Natural killer cell treated with Interleukin-12 subunit alpha and Interleukin-12 subunit beta and Interleukin-15 and Interleukin-18, amount 100 ng/mL, for 72 hours (primary cell): ENCODE results near the gene MYO18A. TPM values are rescaled to one million over a fixed set of nuclear protein-coding genes. Genes with fewer than 3 reads are reported as not detected.

Experiments
- ATAC-seq, 2 donors: fragments of 150-1000 bp; cut with Tn5 transposase in 1 of 2; sonication (Bioruptor Pico), chemical (Tn5 transposase) in 1 of 2; 2 replicates each; pipeline ENCODE4 v1.10.0; 2021
- DNase-seq: peaks from one replicate; pipeline ENCODE4 v3.0.0; 2022; ENCODE audit warnings: low spot score
- H3K27ac Mint-ChIP-seq, 2 donors: 1 replicate in 1 of 2; 2 replicates in 1 of 2; pipeline ENCODE4 v1.8.0; 2022; ENCODE audit warnings: mixed read lengths in 2 of 2, mild to moderate bottlenecking in 1 of 2, moderate library complexity in 1 of 2
- H3K27me3 Mint-ChIP-seq, 2 donors: 1 replicate in 1 of 2; 2 replicates in 1 of 2; pipeline ENCODE4 v1.8.0; 2022; ENCODE audit warnings: mixed read lengths in 2 of 2
- H3K36me3 Mint-ChIP-seq: one replicate; pipeline ENCODE4 v1.8.0; 2022; ENCODE audit warnings: mixed read lengths
- H3K4me1 Mint-ChIP-seq, 2 donors: 1 replicate in 1 of 2; 2 replicates in 1 of 2; pipeline ENCODE4 v1.8.0; 2022; ENCODE audit warnings: low read depth in 2 of 2, mixed read lengths in 2 of 2, mild to moderate bottlenecking in 1 of 2
- H3K4me3 Mint-ChIP-seq: one replicate; pipeline ENCODE4 v1.8.0; 2022; ENCODE audit warnings: mixed read lengths
- H3K9me3 Mint-ChIP-seq: 2 replicates; pipeline ENCODE4 v1.8.0; 2022; ENCODE audit warnings: mixed read lengths
- total RNA-seq, 2 donors: library from RNA; stranded (reverse); gene quantifications; one replicate each; pipeline ENCODE4 v1.2.3, GENCODE V29; 2022

MYO18A gene
- total RNA-seq, 2 donors from 2014 or later: 56.7 to 60.9 TPM

DNA sequence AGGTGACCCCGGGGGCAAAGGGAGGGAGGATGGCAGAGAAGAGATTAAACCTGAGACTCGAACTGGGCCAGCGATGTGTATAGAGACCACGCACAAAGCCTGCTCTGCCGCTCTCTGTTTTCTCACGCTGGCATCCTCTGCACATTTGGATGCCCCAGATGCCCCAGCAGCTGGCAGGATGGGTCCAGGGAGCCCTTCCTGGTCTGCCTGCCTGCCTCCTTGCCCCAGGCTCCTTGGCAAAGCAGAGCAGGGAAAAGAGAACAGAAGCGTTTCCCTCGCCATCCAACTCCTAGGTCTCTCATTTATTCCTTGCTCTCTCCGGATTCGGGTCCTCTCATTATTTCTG lies 142.5 kb downstream of the MYO18A start:
- Mint-ChIP-seq H3K27me3 (peaks cover 16% of the 10 kb centered on the region in 2 donors), H3K9me3 (peaks cover 4% of the 10 kb centered on the region), H3K4me3 (no peak overlapping the region), H3K27ac (no peak overlapping the region), H3K4me1 (peaks cover 0 to 2% of the 10 kb centered on the region in 2 donors), H3K36me3 (peaks cover 13% of the 10 kb centered on the region)
- no peak for DNase-seq
- ATAC-seq: peak in 1 of 2 donors; percentile 38

DNA sequence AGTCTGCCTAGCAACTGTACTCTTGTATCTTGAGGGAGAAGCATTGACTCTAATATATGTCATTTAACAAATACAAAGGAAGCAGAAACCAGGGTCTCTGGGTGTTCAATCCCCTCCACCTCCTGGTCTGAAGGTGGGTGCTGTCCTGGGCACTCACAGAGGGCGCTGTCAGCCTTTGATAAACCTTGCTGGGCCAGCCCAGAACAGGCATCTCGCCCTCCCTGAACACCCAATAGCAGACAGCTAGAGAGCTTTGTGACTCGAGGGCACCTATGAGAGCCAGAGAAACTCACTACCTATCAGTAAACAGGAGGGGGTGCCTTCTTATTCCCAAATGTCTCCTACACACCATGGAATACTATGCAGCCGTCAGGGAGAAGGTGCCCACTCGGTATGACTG lies 143.6 kb downstream of the MYO18A start:
- peaks cover 13% of the 10 kb centered on the region for H3K36me3 Mint-ChIP-seq
- no peak overlapping the region for H3K27ac Mint-ChIP-seq
- no peak overlapping the region for H3K4me3 Mint-ChIP-seq
- DNase-seq: no peak
- peaks cover 27% of the 10 kb centered on the region in 2 donors for H3K27me3 Mint-ChIP-seq
- no peaks in the 10 kb centered on the region for H3K4me1 Mint-ChIP-seq
- H3K9me3 Mint-ChIP-seq: peaks cover 4% of the 10 kb centered on the region
- ATAC-seq: no peak

DNA sequence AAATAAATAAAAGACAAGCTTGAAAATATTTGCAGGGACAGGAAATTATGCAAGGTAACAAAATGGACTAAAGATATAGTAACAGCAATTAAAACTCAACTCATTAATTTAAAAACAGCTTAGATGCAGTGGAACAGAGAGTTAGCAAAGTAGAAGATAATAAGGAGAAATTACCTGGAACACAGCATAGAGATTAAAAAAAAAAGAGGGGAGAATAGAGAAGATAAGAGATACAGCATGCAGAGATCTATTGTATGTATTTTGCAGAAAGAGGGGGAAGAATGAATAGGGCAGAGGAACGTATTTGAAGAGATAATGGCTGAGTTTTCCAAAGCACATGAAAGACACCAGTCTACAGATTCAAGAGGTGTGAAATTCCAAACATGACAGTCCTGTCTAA lies 145.7 kb downstream of the MYO18A start:
- peaks cover 32 to 38% of the 10 kb centered on the region in 2 donors for H3K27me3 Mint-ChIP-seq
- H3K4me1 Mint-ChIP-seq: no peaks in the 10 kb centered on the region
- DNase-seq (no peak), ATAC-seq (no peak)
- peaks cover 13% of the 10 kb centered on the region for H3K36me3 Mint-ChIP-seq
- H3K27ac Mint-ChIP-seq: no peak overlapping the region
- no peak overlapping the region for H3K4me3 Mint-ChIP-seq
- peaks cover 4% of the 10 kb centered on the region for H3K9me3 Mint-ChIP-seq

DNA sequence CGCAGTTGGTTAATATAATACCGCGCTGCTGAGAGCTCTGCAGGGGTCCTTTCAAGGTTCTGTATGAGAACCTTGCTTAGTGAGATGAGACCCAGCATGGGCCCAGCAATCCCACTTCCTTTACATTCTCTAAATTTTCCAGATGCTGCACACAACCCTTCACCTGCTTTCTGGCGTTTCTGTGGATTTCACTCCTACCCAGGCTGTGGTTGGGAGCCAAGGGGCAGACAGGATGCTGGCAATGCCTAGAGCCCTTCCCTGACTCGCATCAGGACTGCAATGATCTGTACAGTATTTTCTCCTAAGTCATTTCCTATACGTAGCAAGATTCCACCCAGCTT lies 147.4 kb downstream of the MYO18A start:
- DNase-seq (no peak), ATAC-seq (no peak)
- H3K4me1 Mint-ChIP-seq: no peaks in the 10 kb centered on the region
- no peak overlapping the region for H3K4me3 Mint-ChIP-seq
- peaks cover 13% of the 10 kb centered on the region for H3K36me3 Mint-ChIP-seq
- no peak overlapping the region for H3K27ac Mint-ChIP-seq
- H3K27me3 Mint-ChIP-seq: peaks cover 34 to 38% of the 10 kb centered on the region in 2 donors
- H3K9me3 Mint-ChIP-seq: peaks cover 4% of the 10 kb centered on the region

DNA sequence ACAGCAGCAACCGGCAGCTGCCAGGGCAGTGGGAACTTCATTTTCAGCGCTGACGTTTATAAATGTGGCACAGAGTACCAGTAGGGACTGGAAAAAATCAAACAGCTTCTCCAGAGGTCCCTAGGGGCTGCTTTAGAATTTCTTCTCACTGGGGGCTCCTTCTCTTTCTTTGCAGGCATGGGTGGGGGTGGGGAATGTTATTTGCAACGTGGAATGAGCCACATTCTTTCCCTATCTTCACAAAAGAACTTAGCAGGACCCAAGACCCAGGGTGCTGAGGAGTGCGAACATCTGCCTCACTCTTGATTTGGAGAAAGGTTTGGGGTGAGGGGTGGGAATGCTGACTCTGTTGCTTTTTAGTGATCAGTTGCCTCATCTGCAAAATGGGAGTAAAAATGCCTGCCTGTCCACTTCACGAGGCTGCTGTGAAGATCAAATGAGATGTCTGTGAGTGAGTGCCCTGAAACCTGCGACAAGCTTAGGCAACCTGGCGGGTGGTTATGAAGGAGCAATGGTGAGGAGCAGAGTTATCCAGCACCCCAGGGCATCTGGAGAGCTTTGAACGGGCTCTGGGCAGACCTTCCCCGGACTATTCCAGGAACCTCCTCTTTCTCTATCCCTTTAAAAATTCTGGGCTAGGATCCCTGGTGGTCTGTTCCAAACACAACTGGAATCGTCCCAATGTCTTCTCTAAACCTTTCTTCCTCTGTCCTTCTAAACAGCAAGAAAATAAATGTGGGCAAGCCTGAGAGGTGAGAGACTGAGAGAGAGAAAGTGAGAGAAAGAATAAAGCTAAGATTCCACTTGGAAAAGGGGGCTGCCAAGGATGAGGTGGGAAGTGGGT lies 148.0 kb downstream of the MYO18A start:
- H3K36me3 Mint-ChIP-seq: peaks cover 13% of the 10 kb centered on the region
- peaks cover 37 to 38% of the 10 kb centered on the region in 2 donors for H3K27me3 Mint-ChIP-seq
- ATAC-seq (no peak), DNase-seq (no peak)
- H3K9me3 Mint-ChIP-seq: peaks cover 4% of the 10 kb centered on the region
- H3K4me3 Mint-ChIP-seq: no peak overlapping the region
- no peak overlapping the region for H3K27ac Mint-ChIP-seq
- H3K4me1 Mint-ChIP-seq: no peaks in the 10 kb centered on the region

DNA sequence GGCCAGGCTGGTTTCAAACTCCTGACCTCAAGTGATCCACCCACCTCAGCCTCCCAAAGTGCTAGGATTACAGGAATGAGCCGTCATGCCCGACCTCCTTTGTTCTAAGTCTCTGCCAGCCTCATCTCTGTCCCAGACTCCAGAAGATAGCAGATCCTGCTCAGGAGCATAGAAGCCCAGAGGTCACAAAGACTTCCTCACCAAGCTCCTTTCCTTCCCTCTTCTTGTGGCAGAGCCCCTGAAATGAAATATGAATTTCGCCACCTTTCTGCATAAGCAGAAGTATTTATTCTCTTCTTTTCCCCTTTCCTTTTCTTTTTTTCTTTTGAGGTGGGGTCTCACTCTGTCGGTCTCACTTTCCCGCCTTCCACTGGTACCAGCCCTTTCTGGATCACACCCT lies 148.7 kb downstream of the MYO18A start:
- H3K27me3 Mint-ChIP-seq: peaks cover 43% of the 10 kb centered on the region in 2 donors
- H3K4me1 Mint-ChIP-seq: no peaks in the 10 kb centered on the region
- no peak for DNase-seq
- H3K27ac Mint-ChIP-seq: no peak overlapping the region
- H3K36me3 Mint-ChIP-seq: peaks cover 13% of the 10 kb centered on the region
- no peak for ATAC-seq
- no peak overlapping the region for H3K4me3 Mint-ChIP-seq
- H3K9me3 Mint-ChIP-seq: peaks cover 4% of the 10 kb centered on the region

DNA sequence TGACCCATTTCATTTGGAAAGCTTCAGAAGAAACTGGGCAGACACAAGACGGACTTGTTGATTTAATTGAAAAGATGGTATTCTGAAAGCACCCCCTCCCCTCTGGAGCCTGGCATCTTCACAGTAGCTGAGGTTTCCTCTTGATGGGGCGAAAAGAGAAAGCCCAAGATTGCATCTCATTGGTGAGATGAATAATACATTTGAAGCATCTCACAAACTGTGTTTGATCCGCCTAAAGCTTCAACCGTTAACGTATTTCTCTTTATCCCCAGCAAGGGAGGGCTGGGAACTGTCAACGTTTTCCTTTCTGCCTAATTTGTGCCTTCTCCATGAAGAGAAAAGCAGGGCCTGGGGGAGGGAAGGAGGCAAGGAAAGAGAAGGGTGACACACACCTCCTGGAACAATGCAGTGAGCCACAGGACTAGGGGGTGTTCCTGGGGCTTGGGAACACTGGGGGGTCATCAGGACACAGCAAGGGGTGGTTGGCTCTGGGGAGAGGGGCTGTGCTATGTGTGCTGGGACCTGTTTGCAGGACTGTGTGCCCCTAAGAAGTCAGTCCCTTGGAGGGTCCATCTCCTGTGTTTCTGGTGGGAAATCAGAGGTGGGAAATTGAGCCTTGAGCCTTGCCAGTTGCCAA lies 155.8 kb downstream of the MYO18A start:
- no peaks in the 10 kb centered on the region for H3K36me3 Mint-ChIP-seq
- H3K27me3 Mint-ChIP-seq: peaks cover 22 to 35% of the 10 kb centered on the region in 2 donors
- H3K27ac Mint-ChIP-seq: no peak overlapping the region
- peaks cover 0 to 7% of the 10 kb centered on the region in 2 donors for H3K4me1 Mint-ChIP-seq
- no peak for ATAC-seq
- H3K4me3 Mint-ChIP-seq: no peak overlapping the region
- H3K9me3 Mint-ChIP-seq: no peaks in the 10 kb centered on the region
- DNase-seq: no peak

DNA sequence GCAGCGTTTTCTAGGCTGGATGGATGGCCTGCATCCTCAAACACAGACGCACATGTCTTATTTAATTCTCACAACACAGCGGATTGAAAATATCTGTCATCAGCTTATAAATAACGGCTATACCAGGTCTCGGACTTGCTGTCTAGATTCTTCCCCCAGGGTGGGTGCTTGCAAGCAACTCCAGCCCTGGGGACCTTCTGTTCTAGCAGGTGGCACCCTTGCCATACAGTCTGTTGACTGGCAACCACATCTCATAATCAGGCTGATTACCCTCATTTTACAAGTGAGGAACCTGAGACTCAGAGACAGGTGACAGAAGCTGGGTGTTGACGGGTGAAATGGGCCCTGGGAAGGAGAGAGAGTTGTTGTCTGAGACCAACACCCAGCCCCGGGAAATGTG lies 158.1 kb downstream of the MYO18A start:
- H3K27me3 Mint-ChIP-seq: peaks cover 32 to 35% of the 10 kb centered on the region in 2 donors
- ATAC-seq (no peak), DNase-seq (no peak)
- H3K27ac Mint-ChIP-seq: no peak overlapping the region
- peaks cover 0 to 13% of the 10 kb centered on the region in 2 donors for H3K4me1 Mint-ChIP-seq
- no peak overlapping the region for H3K4me3 Mint-ChIP-seq
- no peaks in the 10 kb centered on the region for H3K9me3 Mint-ChIP-seq
- no peaks in the 10 kb centered on the region for H3K36me3 Mint-ChIP-seq

DNA sequence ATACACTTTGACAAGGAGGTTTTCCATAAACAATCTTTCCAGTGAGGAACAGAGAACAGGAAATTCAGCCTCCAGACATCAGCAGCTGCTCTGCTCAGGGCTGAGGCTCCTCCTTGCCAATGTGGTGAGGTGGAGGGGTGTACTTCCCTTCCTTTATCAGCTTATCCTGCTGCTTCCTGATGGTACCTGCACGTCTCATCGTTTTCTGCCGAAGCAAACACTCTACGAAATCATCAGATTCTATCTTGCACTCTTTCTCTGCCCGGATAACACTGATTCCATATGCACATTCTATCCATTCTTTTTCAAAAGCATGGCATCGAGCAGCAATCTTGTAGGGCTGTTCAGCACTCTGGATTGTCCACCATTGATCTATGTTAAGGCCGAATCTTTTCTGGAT lies 159.0 kb downstream of the MYO18A start:
- DNase-seq: no peak
- Mint-ChIP-seq H3K9me3 (no peaks in the 10 kb centered on the region), H3K4me1 (peaks cover 0 to 13% of the 10 kb centered on the region in 2 donors), H3K36me3 (no peaks in the 10 kb centered on the region), H3K27me3 (peaks cover 26 to 33% of the 10 kb centered on the region in 2 donors), H3K4me3 (no peak overlapping the region), H3K27ac (no peak overlapping the region)
- no peak for ATAC-seq

Other genes with a start within 250 kb of the MYO18A start
- gene PHF12, start 228.9 kb downstream of the MYO18A start, total RNA-seq: 10 to 100 TPM; 68.0 to 72.2 TPM
- gene SEZ6, start 174.4 kb downstream of the MYO18A start, total RNA-seq: not detected
- gene PIPOX, start 137.3 kb downstream of the MYO18A start, total RNA-seq: 1 to 10 TPM; 3.2 to 5.0 TPM
- gene CRYBA1, start 66.5 kb upstream of the MYO18A start, total RNA-seq: not detected
- 10 to 100 TPM; 74.2 to 97.0 TPM for gene NUFIP2, start 113.8 kb upstream of the MYO18A start, total RNA-seq
- gene TAOK1, start 210.0 kb upstream of the MYO18A start, total RNA-seq: 10 to 100 TPM; 64.0 to 81.6 TPM